ENCODE measurements around the gene AUH. TPM values are rescaled to one million over a fixed set of nuclear protein-coding genes. Genes with fewer than 3 reads are reported as not detected.

AUH gene
- total RNA-seq, 2 donors from 2014 or later, result 58.0 to 76.1 TPM

- H3K4me1 ChIP-seq (replicated peaks), result peaks cover 3% of the 10 kb centered on the region
- H3K27ac ChIP-seq, result no peak overlapping the region
- H3K27me3 ChIP-seq (replicated peaks; ENCODE audit: insufficient read depth), result no peaks in the 10 kb centered on the region
- TF ChIP-seq POLR2A (IDR thresholded peaks at IDR 0.05) (no peak), CTCF (IDR thresholded peaks at IDR 0.05) (no peak), POLR2AphosphoS5 (IDR thresholded peaks at IDR 0.05) (no peak)
- intact Hi-C loops (cut with DNase I), result no loop called here
- 81% methylated on average over 3 of the region's 3 CpGs for WGBS
- no peaks in the 10 kb centered on the region for H3K36me3 ChIP-seq
- H3K9me3 ChIP-seq, result no peaks in the 10 kb centered on the region
- H3K4me3 ChIP-seq, result no peak overlapping the region
- DNase-seq (ENCODE audit: low spot score), result peak; percentile 28
Observed at GRCh38 chr9:91282292-91282691, 79.4 kb downstream of the AUH start.

GRCh38 chr9:91279296-91280204 is 82.2 kb downstream of the AUH start:
- no peak overlapping the region for H3K27ac ChIP-seq
- no peaks in the 10 kb centered on the region for H3K27me3 ChIP-seq (replicated peaks; ENCODE audit: insufficient read depth)
- DNase-seq (ENCODE audit: low spot score), result no peak
- intact Hi-C loops (cut with DNase I), result no loop called here
- no peak for TF ChIP-seq POLR2A (IDR thresholded peaks at IDR 0.05)
- no peak for TF ChIP-seq CTCF (IDR thresholded peaks at IDR 0.05)
- no peak for TF ChIP-seq POLR2AphosphoS5 (IDR thresholded peaks at IDR 0.05)
- no peaks in the 10 kb centered on the region for H3K9me3 ChIP-seq
- WGBS, result 79% methylated on average over 8 of the region's 8 CpGs
- H3K4me1 ChIP-seq (replicated peaks), result peaks cover 4% of the 10 kb centered on the region
- no peak overlapping the region for H3K4me3 ChIP-seq
- no peaks in the 10 kb centered on the region for H3K36me3 ChIP-seq

GRCh38 chr9:91276513-91276912 is 85.2 kb downstream of the AUH start:
- whole genome bisulfite sequencing, result 76% methylated on average over 3 of the region's 3 CpGs
- intact Hi-C loops (cut with DNase I), result no loop called here
- H3K27me3 ChIP-seq (replicated peaks; ENCODE audit: insufficient read depth), result no peaks in the 10 kb centered on the region
- no peaks in the 10 kb centered on the region for H3K36me3 ChIP-seq
- H3K27ac ChIP-seq, result no peak overlapping the region
- peaks cover 4% of the 10 kb centered on the region for H3K4me1 ChIP-seq (replicated peaks)
- H3K4me3 ChIP-seq, result no peak overlapping the region
- H3K9me3 ChIP-seq, result no peaks in the 10 kb centered on the region
- TF ChIP-seq POLR2AphosphoS5 (IDR thresholded peaks at IDR 0.05) (no peak), POLR2A (IDR thresholded peaks at IDR 0.05) (no peak), CTCF (IDR thresholded peaks at IDR 0.05) (no peak)
- DNase-seq (ENCODE audit: low spot score), result no peak

GRCh38 chr9:91275655-91276054 is 86.1 kb downstream of the AUH start:
- Histone ChIP-seq H3K4me1 (replicated peaks) (peaks cover 4% of the 10 kb centered on the region), H3K9me3 (no peaks in the 10 kb centered on the region), H3K4me3 (no peak overlapping the region), H3K27me3 (replicated peaks; ENCODE audit: insufficient read depth) (no peaks in the 10 kb centered on the region), H3K36me3 (no peaks in the 10 kb centered on the region), H3K27ac (no peak overlapping the region)
- TF ChIP-seq POLR2A (IDR thresholded peaks at IDR 0.05) (no peak), CTCF (IDR thresholded peaks at IDR 0.05) (no peak), POLR2AphosphoS5 (IDR thresholded peaks at IDR 0.05) (no peak)
- no peak for DNase-seq (ENCODE audit: low spot score)
- intact Hi-C loops (cut with DNase I), result no loop called here
- 88% methylated on average over 1 of the region's 1 CpG for WGBS
